ENCODE data around the gene TTYH1. TPM values are rescaled to one million over a fixed set of nuclear protein-coding genes. Genes with fewer than 3 reads are reported as not detected.

The TTYH1 gene
- total RNA-seq, 1 donor from 2014 or later = 2.9 TPM

GRCh38 chr19:54391589-54392061 lies 23.6 kb upstream of the TTYH1 start:
- DNase-seq = no peak
- no peaks in the 10 kb centered on the region for H3K36me3 Mint-ChIP-seq (ENCODE audit: unreplicated experiment)
- TF ChIP-seq CTCF (IDR thresholded peaks at IDR 0.05; ENCODE audit: partially characterized antibody, unreplicated experiment) = no peak
- H3K4me1 Mint-ChIP-seq (ENCODE audit: low read depth, unreplicated experiment) = peaks cover 13% of the 10 kb centered on the region
- peaks cover 2% of the 10 kb centered on the region for H3K9me3 Mint-ChIP-seq (ENCODE audit: unreplicated experiment)
- no peak overlapping the region for H3K27ac Mint-ChIP-seq (ENCODE audit: unreplicated experiment)
- peaks cover 9% of the 10 kb centered on the region for H3K27me3 Mint-ChIP-seq (ENCODE audit: unreplicated experiment)
- no peak overlapping the region for H3K4me3 Mint-ChIP-seq (ENCODE audit: unreplicated experiment)

- Mint-ChIP-seq H3K4me3 (ENCODE audit: unreplicated experiment) (no peak overlapping the region), H3K27ac (ENCODE audit: unreplicated experiment) (no peak overlapping the region), H3K27me3 (ENCODE audit: unreplicated experiment) (peaks cover 9% of the 10 kb centered on the region), H3K9me3 (ENCODE audit: unreplicated experiment) (peaks cover 2% of the 10 kb centered on the region), H3K36me3 (ENCODE audit: unreplicated experiment) (no peaks in the 10 kb centered on the region), H3K4me1 (ENCODE audit: low read depth, unreplicated experiment) (peaks cover 13% of the 10 kb centered on the region)
- TF ChIP-seq CTCF (IDR thresholded peaks at IDR 0.05; ENCODE audit: partially characterized antibody, unreplicated experiment) = no peak
- no peak for DNase-seq
These were observed 23.2 kb upstream of the TTYH1 start for GRCh38 chr19:54392105-54392504.

- no peak overlapping the region for H3K27ac Mint-ChIP-seq (ENCODE audit: unreplicated experiment)
- no peak overlapping the region for H3K4me3 Mint-ChIP-seq (ENCODE audit: unreplicated experiment)
- H3K27me3 Mint-ChIP-seq (ENCODE audit: unreplicated experiment) = peaks cover 9% of the 10 kb centered on the region
- H3K4me1 Mint-ChIP-seq (ENCODE audit: low read depth, unreplicated experiment) = peaks cover 7% of the 10 kb centered on the region
- no peaks in the 10 kb centered on the region for H3K36me3 Mint-ChIP-seq (ENCODE audit: unreplicated experiment)
- no peak for TF ChIP-seq CTCF (IDR thresholded peaks at IDR 0.05; ENCODE audit: partially characterized antibody, unreplicated experiment)
- DNase-seq = no peak
- peaks cover 2% of the 10 kb centered on the region for H3K9me3 Mint-ChIP-seq (ENCODE audit: unreplicated experiment)
These were observed 21.9 kb upstream of the TTYH1 start for GRCh38 chr19:54393381-54393780.

- peaks cover 2% of the 10 kb centered on the region for H3K9me3 Mint-ChIP-seq (ENCODE audit: unreplicated experiment)
- TF ChIP-seq CTCF (IDR thresholded peaks at IDR 0.05; ENCODE audit: partially characterized antibody, unreplicated experiment) = no peak
- no peak for DNase-seq
- H3K4me1 Mint-ChIP-seq (ENCODE audit: low read depth, unreplicated experiment) = peaks cover 1% of the 10 kb centered on the region
- no peak overlapping the region for H3K4me3 Mint-ChIP-seq (ENCODE audit: unreplicated experiment)
- H3K36me3 Mint-ChIP-seq (ENCODE audit: unreplicated experiment) = no peaks in the 10 kb centered on the region
- peaks cover 7% of the 10 kb centered on the region for H3K27me3 Mint-ChIP-seq (ENCODE audit: unreplicated experiment)
- H3K27ac Mint-ChIP-seq (ENCODE audit: unreplicated experiment) = no peak overlapping the region
These were observed 19.6 kb upstream of the TTYH1 start for GRCh38 chr19:54395685-54396084.

- H3K27me3 Mint-ChIP-seq (ENCODE audit: unreplicated experiment) = peaks cover 3% of the 10 kb centered on the region
- no peak overlapping the region for H3K27ac Mint-ChIP-seq (ENCODE audit: unreplicated experiment)
- peaks cover 2% of the 10 kb centered on the region for H3K9me3 Mint-ChIP-seq (ENCODE audit: unreplicated experiment)
These were observed 16.1 kb upstream of the TTYH1 start for GRCh38 chr19:54399189-54399588.

More at GRCh38 chr19:54399189-54399588, 16.1 kb upstream of the TTYH1 start:
- no peaks in the 10 kb centered on the region for H3K36me3 Mint-ChIP-seq (ENCODE audit: unreplicated experiment)
- no peak for TF ChIP-seq CTCF (IDR thresholded peaks at IDR 0.05; ENCODE audit: partially characterized antibody, unreplicated experiment)
- no peak for DNase-seq
- no peaks in the 10 kb centered on the region for H3K4me1 Mint-ChIP-seq (ENCODE audit: low read depth, unreplicated experiment)
- H3K4me3 Mint-ChIP-seq (ENCODE audit: unreplicated experiment) = no peak overlapping the region

All from glutamatergic neuron (in vitro differentiated cells).